H9 (cell line): ENCODE measurements around the gene FAM89B. TPM values are rescaled to one million over a fixed set of nuclear protein-coding genes. Genes with fewer than 3 reads are reported as not detected.

Experiments
- DNase-seq: peaks from one replicate; pipeline ENCODE4 v3.0.0-alpha.2; 2017
- H2AFZ ChIP-seq: one replicate; pipeline ENCODE4 v1.6.1; 2013; ENCODE audit warnings: mild to moderate bottlenecking, low read length, control low read depth, moderate library complexity
- H2AK5ac ChIP-seq: 2 replicates; pipeline ENCODE4 v1.6.1; 2013; ENCODE audit warnings: low read length, control low read depth, mixed read lengths; ENCODE audit not compliant: insufficient read length
- H2BK120ac ChIP-seq: one replicate; pipeline ENCODE4 v1.6.1; 2013; ENCODE audit warnings: low read depth, mild to moderate bottlenecking, low read length, control low read depth, inconsistent platforms; ENCODE audit not compliant: poor library complexity, severe bottlenecking
- H2BK12ac ChIP-seq: 2 replicates; pipeline ENCODE4 v1.6.1; 2013; ENCODE audit warnings: low read length, control low read depth, mixed read lengths, low read depth; ENCODE audit not compliant: insufficient read length
- H2BK15ac ChIP-seq: 2 replicates; pipeline ENCODE4 v1.6.1; 2013; ENCODE audit warnings: low read depth, low read length, control low read depth
- H2BK20ac ChIP-seq: one replicate; pipeline ENCODE4 v1.6.1; 2013; ENCODE audit warnings: low read depth, mild to moderate bottlenecking, low read length, control low read depth, inconsistent platforms; ENCODE audit not compliant: poor library complexity, severe bottlenecking
- H2BK5ac ChIP-seq: 2 replicates; pipeline ENCODE4 v1.6.1; 2013; ENCODE audit warnings: low read length, control low read depth, mixed read lengths; ENCODE audit not compliant: insufficient read length
- H3K14ac ChIP-seq: 2 replicates; pipeline ENCODE4 v1.6.1; 2013; ENCODE audit warnings: low read length, control low read depth; ENCODE audit not compliant: insufficient read depth
- H3K18ac ChIP-seq: 2 replicates; pipeline ENCODE4 v1.6.1; 2013; ENCODE audit warnings: low read depth, mild to moderate bottlenecking, mixed read lengths, low read length, control low read depth; ENCODE audit not compliant: insufficient read length
- H3K23ac ChIP-seq: 2 replicates; pipeline ENCODE4 v1.6.1; 2013; ENCODE audit warnings: low read length, control low read depth, mixed read lengths, low read depth; ENCODE audit not compliant: insufficient read length
- H3K23me2 ChIP-seq: 2 replicates; pipeline ENCODE4 v1.6.1; 2013; ENCODE audit warnings: low read depth, mild to moderate bottlenecking, mixed read lengths, low read length, control low read depth; ENCODE audit not compliant: insufficient read length, poor library complexity, severe bottlenecking
- H3K27ac ChIP-seq: 2 replicates; pipeline ENCODE4 v1.5.1; 2013; ENCODE audit warnings: low read length, control low read depth, mixed read lengths, low read depth; ENCODE audit not compliant: insufficient read length
- H3K27me3 ChIP-seq: 2 replicates; pipeline ENCODE4 v1.6.1; 2013; ENCODE audit warnings: low read length, control low read depth, inconsistent platforms; ENCODE audit not compliant: insufficient read depth
- H3K4ac ChIP-seq: 2 replicates; pipeline ENCODE4 v1.6.1; 2013; ENCODE audit warnings: low read depth, mild to moderate bottlenecking, control low read depth, inconsistent platforms, low read length, moderate library complexity
- H3K4me1 ChIP-seq: 2 replicates; pipeline ENCODE4 v1.6.1; 2013; ENCODE audit warnings: low read length, control low read depth, inconsistent platforms; ENCODE audit not compliant: insufficient read depth
- H3K4me2 ChIP-seq: 2 replicates; pipeline ENCODE4 v1.6.1; 2013; ENCODE audit warnings: low read length, control low read depth, mixed read lengths; ENCODE audit not compliant: insufficient read length, insufficient read depth
- H3K56ac ChIP-seq: 2 replicates; pipeline ENCODE4 v1.6.1; 2013; ENCODE audit warnings: low read depth, mild to moderate bottlenecking, mixed read lengths, low read length, control low read depth; ENCODE audit not compliant: insufficient read length
- H3K79me1 ChIP-seq: 2 replicates; pipeline ENCODE4 v1.6.1; 2013; ENCODE audit warnings: low read depth, mild to moderate bottlenecking, moderate library complexity, low read length, control low read depth, inconsistent platforms; ENCODE audit not compliant: insufficient read depth, poor library complexity, severe bottlenecking
- H3K79me2 ChIP-seq: 2 replicates; pipeline ENCODE4 v1.6.1; 2013; ENCODE audit warnings: low read length, control low read depth, inconsistent platforms; ENCODE audit not compliant: insufficient read depth
- H3K9ac ChIP-seq: 2 replicates; pipeline ENCODE4 v1.6.1; 2013; ENCODE audit warnings: low read length, control low read depth, mixed read lengths; ENCODE audit not compliant: insufficient read length; ENCODE audit errors: extremely low read depth
- H3K9me3 ChIP-seq: one replicate; pipeline ENCODE4 v1.6.1; 2013; ENCODE audit warnings: low read depth, low read length, inconsistent platforms; ENCODE audit not compliant: control insufficient read depth
- H3T11ph ChIP-seq: one replicate; pipeline ENCODE4 v1.6.1; 2013; ENCODE audit warnings: mild to moderate bottlenecking, low read length, control low read depth, inconsistent platforms
- H4K20me1 ChIP-seq: one replicate; pipeline ENCODE4 v1.6.1; 2013; ENCODE audit not compliant: control insufficient read depth, insufficient read length, insufficient read depth
- H4K5ac ChIP-seq: 2 replicates; pipeline ENCODE4 v1.6.1; 2013; ENCODE audit warnings: low read depth, mild to moderate bottlenecking, mixed read lengths, low read length, control low read depth; ENCODE audit not compliant: insufficient read length
- H4K8ac ChIP-seq: replicated peaks from 2 replicates; pipeline ENCODE4 v1.6.1; 2013; ENCODE audit warnings: low read length, control low read depth, mixed read lengths, low read depth; ENCODE audit not compliant: insufficient read length
- H4K91ac ChIP-seq: 2 replicates; pipeline ENCODE4 v1.6.1; 2013; ENCODE audit warnings: low read depth, mild to moderate bottlenecking, moderate library complexity, mixed read lengths, low read length, control low read depth; ENCODE audit not compliant: insufficient read length
- H3K27ac Mint-ChIP-seq, 3 experiments: 2 replicates in 2 of 3; 3 replicates in 1 of 3; pipeline ENCODE4 v1.8.0; 2020 to 2021; ENCODE audit warnings: mixed read lengths in 3 of 3, mild to moderate bottlenecking in 1 of 3, moderate library complexity in 1 of 3
- H3K27me3 Mint-ChIP-seq: 2 replicates; pipeline ENCODE4 v1.8.0; 2021; ENCODE audit warnings: low read depth, mild to moderate bottlenecking, moderate library complexity, mixed read lengths
- H3K36me3 Mint-ChIP-seq, 3 experiments: 2 replicates in 2 of 3; 3 replicates in 1 of 3; pipeline ENCODE4 v1.8.0; 2020 to 2021; ENCODE audit warnings: low read depth in 3 of 3, mixed read lengths in 3 of 3; ENCODE audit not compliant: insufficient read depth in 1 of 3
- H3K4me1 Mint-ChIP-seq, 2 experiments: 2 replicates each; pipeline ENCODE4 v1.8.0; 2020; ENCODE audit warnings: mixed read lengths in 2 of 2
- H3K4me3 Mint-ChIP-seq, 2 experiments: 2 replicates in 1 of 2; 3 replicates in 1 of 2; pipeline ENCODE4 v1.8.0; 2020 to 2021; ENCODE audit warnings: mild to moderate bottlenecking in 2 of 2, mixed read lengths in 2 of 2, moderate library complexity in 1 of 2
- H3K9me3 Mint-ChIP-seq, 2 experiments: 2 replicates in 1 of 2; 3 replicates in 1 of 2; pipeline ENCODE4 v1.8.0; 2020; ENCODE audit warnings: mild to moderate bottlenecking in 2 of 2, mixed read lengths in 2 of 2, moderate library complexity in 1 of 2
- CTCF ChIP-seq: fragments of 200-600 bp; sonication (generic); conservative IDR thresholded peaks from 3 replicates; pipeline ENCODE4 v1.8.0; 2021; ENCODE audit warnings: antibody characterized with exemption, mild to moderate bottlenecking
- WGBS: extraction: QIAGEN DNeasy Blood & Tissue Kit; methylation state at CpG from one replicate; pipeline ENCODE4 v1.1.7; 2013; ENCODE audit warnings: missing lambda C conversion rate, low lambda C conversion rate, mixed read lengths; ENCODE audit not compliant: insufficient read length; ENCODE audit errors: extremely low coverage; 5-methylcytosine and 5-hydroxymethylcytosine counted together
- total RNA-seq: library from RNA; stranded (reverse); gene quantifications from 2 replicates; pipeline ENCODE4 v1.2.1, GENCODE V29; 2021

Gene FAM89B
- total RNA-seq, 1 experiment from 2014 or later, result 21.7 TPM

GRCh38 chr11:65554057-65554818 lies 18.1 kb upstream of the FAM89B start:
- H4K5ac ChIP-seq, result no peak overlapping the region
- no peaks in the 10 kb centered on the region for H3K9me3 ChIP-seq
- no peak overlapping the region for H2AFZ ChIP-seq
- H4K91ac ChIP-seq, result no peak overlapping the region
- Mint-ChIP-seq H3K27ac (no peak overlapping the region), H3K27me3 (peaks cover 62% of the 10 kb centered on the region), H3K4me3 (peak overlapping the region; percentile 34 to 62; a peak in 4 of 5 replicates), H3K36me3 (no peaks in the 10 kb centered on the region), H3K9me3 (no peaks in the 10 kb centered on the region; a peak in 1 of 5 replicates), H3K4me1 (peaks cover 45 to 63% of the 10 kb centered on the region in 2 experiments)
- H2BK120ac ChIP-seq, result no peak overlapping the region
- H2BK20ac ChIP-seq, result no peak overlapping the region
- no peak overlapping the region for H3K18ac ChIP-seq
- H3T11ph ChIP-seq, result no peak overlapping the region
- H3K27me3 ChIP-seq, result no peaks in the 10 kb centered on the region; the same call in 1 of the 2 replicates
- H3K79me1 ChIP-seq, result no peaks in the 10 kb centered on the region
- H3K14ac ChIP-seq, result no peak overlapping the region
- DNase-seq, result no peak
- peaks cover 8% of the 10 kb centered on the region; the same call in 1 of the 2 replicates for H3K4me1 ChIP-seq
- no peak for TF ChIP-seq CTCF
- H2BK5ac ChIP-seq, result no peak overlapping the region
- H3K27ac ChIP-seq, result no peak overlapping the region
- no peak overlapping the region for H3K9ac ChIP-seq
- H2BK12ac ChIP-seq, result no peak overlapping the region
- no peaks in the 10 kb centered on the region for H3K79me2 ChIP-seq
- H3K23me2 ChIP-seq, result no peaks in the 10 kb centered on the region
- WGBS, result no CpG with 5 or more reads among the region's 27 CpGs
- no peak overlapping the region for H3K56ac ChIP-seq
- H2BK15ac ChIP-seq, result no peak overlapping the region
- no peak overlapping the region for H2AK5ac ChIP-seq
- no peak overlapping the region for H3K4ac ChIP-seq
- no peak overlapping the region for H3K23ac ChIP-seq
- H4K8ac ChIP-seq, result no peak overlapping the region
- no peaks in the 10 kb centered on the region for H4K20me1 ChIP-seq
- peak overlapping the region; percentile 49 for H3K4me2 ChIP-seq
